ENCODE data around the gene SDHAF2.
A peak's percentile ranks its signal among the peaks of the same experiment; 100 is the strongest.
"Not testable (repeated sequence)": the region's sequence is repeated elsewhere in the genome, so short reads cannot be mapped to it uniquely, and the experiment has no call there.

SDHAF2 gene

GRCh38 chr11:61429346-61429690 is 606 bp upstream of the SDHAF2 start:
- DNase-seq, result peak; percentile 61 to 70

GRCh38 chr11:61430839-61431238 is 915 bp downstream of the SDHAF2 start:
- DNase-seq, result not testable (repeated sequence)

GRCh38 chr11:61437496-61437895 is 7.6 kb downstream of the SDHAF2 start:
- DNase-seq, result no peak

GRCh38 chr11:61439615-61440014 is 9.7 kb downstream of the SDHAF2 start:
- no peak for DNase-seq

- DNase-seq, result no peak
Measured at GRCh38 chr11:61442616-61443015, 12.7 kb downstream of the SDHAF2 start.

- DNase-seq, result no peak
Measured at GRCh38 chr11:61445516-61445915, 15.6 kb downstream of the SDHAF2 start.

- peak; percentile 29 to 71 for DNase-seq
Measured at GRCh38 chr11:61446211-61446651, 16.3 kb downstream of the SDHAF2 start.

- no peak for DNase-seq
Measured at GRCh38 chr11:61447601-61448551, 18.0 kb downstream of the SDHAF2 start.

GRCh38 chr11:61448552-61448927 is 18.6 kb downstream of the SDHAF2 start:
- no peak for DNase-seq

GRCh38 chr11:61452825-61453224 is 22.9 kb downstream of the SDHAF2 start:
- no peak for DNase-seq

GRCh38 chr11:61453695-61454094 is 23.8 kb downstream of the SDHAF2 start:
- no peak for DNase-seq

- DNase-seq, result no peak
Measured at GRCh38 chr11:61454520-61454919, 24.6 kb downstream of the SDHAF2 start.

GRCh38 chr11:61460474-61460881 is 30.6 kb downstream of the SDHAF2 start:
- DNase-seq, result no peak

- DNase-seq, result no peak
Measured at GRCh38 chr11:61460986-61461385, 31.1 kb downstream of the SDHAF2 start.

- not testable (repeated sequence) for DNase-seq
Measured at GRCh38 chr11:61467602-61468001, 37.7 kb downstream of the SDHAF2 start.

- no peak for DNase-seq
Measured at GRCh38 chr11:61468002-61468401, 38.1 kb downstream of the SDHAF2 start.

GRCh38 chr11:61472282-61472681 is 42.4 kb downstream of the SDHAF2 start:
- no peak for DNase-seq

GRCh38 chr11:61472868-61473267 is 42.9 kb downstream of the SDHAF2 start:
- no peak for DNase-seq

- DNase-seq, result no peak
Measured at GRCh38 chr11:61473370-61474012, 43.6 kb downstream of the SDHAF2 start.

GRCh38 chr11:61474013-61474643 is 44.2 kb downstream of the SDHAF2 start:
- no peak for DNase-seq

- DNase-seq, result no peak
Measured at GRCh38 chr11:61475433-61475832, 45.5 kb downstream of the SDHAF2 start.

- DNase-seq, result no peak
Measured at GRCh38 chr11:61476371-61476770, 46.4 kb downstream of the SDHAF2 start.

- no peak for DNase-seq
Measured at GRCh38 chr11:61477126-61477525, 47.2 kb downstream of the SDHAF2 start.

- peak; percentile 7 to 31 for DNase-seq
Measured at GRCh38 chr11:61477727-61478148, 47.8 kb downstream of the SDHAF2 start.

All from NCI-H1930 (cell line).